B cell (primary cell): ENCODE measurements around the gene PHLDB1. TPM values are rescaled to one million over a fixed set of nuclear protein-coding genes. Genes with fewer than 3 reads are reported as not detected.

Experiments
- ATAC-seq: fragments of 200-7000 bp; cut with Tn5 transposase; one replicate; pipeline ENCODE4 v1.10.0; 2021; ENCODE audit warnings: low read depth, mild to moderate bottlenecking, moderate number of reproducible peaks, moderate library complexity
- CTCF ChIA-PET: fragments of 350-600 bp; sonication (Branson Sonifier 250); formaldehyde crosslinking; loops from one replicate; lab custom pipeline; 2021; ENCODE audit warnings: antibody characterized with exemption, inconsistent platforms; lab: Charles Lee
- POLR2A ChIA-PET: fragments of 350-600 bp; sonication (Branson Sonifier 250); formaldehyde crosslinking; loops from one replicate; lab custom pipeline; 2021; ENCODE audit warnings: antibody characterized with exemption; lab: Charles Lee
- DNase-seq: peaks from one replicate; pipeline ENCODE4 v3.0.0; 2013
- H2AFZ ChIP-seq: 2 replicates; pipeline ENCODE4 v1.6.1; 2012; ENCODE audit warnings: mild to moderate bottlenecking, low read depth, low read length; ENCODE audit not compliant: insufficient read depth, poor library complexity, severe bottlenecking
- H3K27ac ChIP-seq, 2 donors: 1 replicate in 1 of 2; 2 replicates in 1 of 2; pipeline ENCODE4 v1.5.1; 2012 to 2013; ENCODE audit warnings: low read length in 2 of 2, mild to moderate bottlenecking in 2 of 2, moderate library complexity in 1 of 2
- H3K27me3 ChIP-seq, 4 experiments: fragments of 200-600 bp in 1 of 4; sonication (generic) in 1 of 4; replicated peaks in 1 of 4; 1 replicate in 2 of 4; 2 replicates in 2 of 4; pipeline versions ENCODE4 v1.6.1 to v1.7.0; 2013 to 2016; ENCODE audit warnings: low read length in 3 of 4, mild to moderate bottlenecking in 2 of 4, mixed read lengths in 1 of 4, moderate library complexity in 1 of 4; ENCODE audit not compliant: insufficient read depth in 4 of 4, control insufficient read depth in 3 of 4; ENCODE audit errors: control extremely low read depth in 1 of 4
- H3K36me3 ChIP-seq, 2 experiments: replicated peaks in 1 of 2; 1 replicate in 1 of 2; 2 replicates in 1 of 2; pipeline versions ENCODE4 v1.6.1 to v1.7.1; 2013; ENCODE audit warnings: low read length in 1 of 2; ENCODE audit not compliant: insufficient read depth in 2 of 2, control insufficient read depth in 1 of 2; ENCODE audit errors: control extremely low read depth in 1 of 2, extremely low read depth in 1 of 2
- H3K4me1 ChIP-seq, 2 donors: fragments of 200-600 bp in 1 of 2; sonication (generic) in 1 of 2; 1 replicate in 1 of 2; 2 replicates in 1 of 2; pipeline versions ENCODE4 v1.5.1 to v1.6.1; 2013 to 2017; ENCODE audit warnings: low read length in 2 of 2; ENCODE audit not compliant: control insufficient read depth in 2 of 2, insufficient read depth in 2 of 2
- H3K4me2 ChIP-seq: replicated peaks from 2 replicates; pipeline ENCODE3; 2012; ENCODE audit warnings: mild to moderate bottlenecking, low read depth, low read length; ENCODE audit not compliant: poor library complexity, severe bottlenecking
- H3K4me3 ChIP-seq, 5 experiments: fragments of 200-600 bp in 1 of 5; sonication (generic) in 1 of 5; 1 replicate in 3 of 5; 2 replicates in 2 of 5; pipeline versions ENCODE4 v1.5.1 to v1.7.0; 2011 to 2016; ENCODE audit warnings: low read length in 4 of 5, mild to moderate bottlenecking in 4 of 5, low read depth in 2 of 5, control low read depth in 1 of 5, moderate library complexity in 1 of 5; ENCODE audit not compliant: insufficient read depth in 1 of 5; ENCODE audit errors: control extremely low read depth in 1 of 5, extremely low read depth in 1 of 5
- H3K79me2 ChIP-seq: fragments of 200-600 bp; sonication (generic); one replicate; pipeline ENCODE4 v1.6.0; 2016; ENCODE audit warnings: low read length; ENCODE audit not compliant: control insufficient read depth, insufficient read depth
- H3K9ac ChIP-seq: fragments of 200-600 bp; sonication (generic); 2 replicates; pipeline ENCODE4 v1.6.1; 2017; ENCODE audit warnings: mild to moderate bottlenecking, low read length, moderate library complexity
- H3K9me3 ChIP-seq, 3 donors: one replicate each; pipeline versions ENCODE4 v1.6.1 to v1.7.1; 2013; ENCODE audit warnings: low read length in 2 of 3; ENCODE audit not compliant: control insufficient read depth in 2 of 3, insufficient read depth in 1 of 3; ENCODE audit errors: control extremely low read depth in 1 of 3
- H4K20me1 ChIP-seq: 2 replicates; pipeline ENCODE4 v1.6.0; 2012; ENCODE audit warnings: mild to moderate bottlenecking, low read length; ENCODE audit not compliant: insufficient read depth, control insufficient read depth, poor library complexity, severe bottlenecking
- H3K27ac Mint-ChIP-seq: one replicate; pipeline ENCODE4 v1.8.0; 2021; ENCODE audit warnings: mixed read lengths
- H3K27me3 Mint-ChIP-seq: one replicate; pipeline ENCODE4 v1.8.0; 2021; ENCODE audit warnings: mixed read lengths
- H3K4me1 Mint-ChIP-seq: one replicate; pipeline ENCODE4 v1.8.0; 2021; ENCODE audit warnings: mixed read lengths
- H3K4me3 Mint-ChIP-seq: one replicate; pipeline ENCODE4 v1.8.0; 2021; ENCODE audit warnings: mixed read lengths
- H3K9me3 Mint-ChIP-seq: one replicate; pipeline ENCODE4 v1.8.0; 2022; ENCODE audit warnings: mixed read lengths; ENCODE audit not compliant: insufficient read depth
- EZH2 ChIP-seq: IDR thresholded peaks from 2 replicates; pipeline ENCODE4 v1.6.1; 2012; ENCODE audit warnings: borderline replicate concordance, low read depth, mild to moderate bottlenecking, moderate library complexity, low read length; ENCODE audit not compliant: insufficient read depth, poor library complexity, severe bottlenecking
- WGBS: methylation state at CpG from one replicate; pipeline ENCODE4 v1.1.5; 2013; ENCODE audit warnings: missing lambda C conversion rate; ENCODE audit not compliant: insufficient coverage; 5-methylcytosine and 5-hydroxymethylcytosine counted together
- intact Hi-C: fragments of 100-400 bp; cut with micrococcal nuclease; formaldehyde crosslinking; loops from one replicate; pipeline ENCODE4 v1.10.0; 2022
- polyA plus RNA-seq: library from polyadenylated mRNA; depleted of rRNA; stranded (reverse); fragments of >200 nt; gene quantifications from 2 replicates; pipeline ENCODE4 v1.2.3, GENCODE V29; 2012
- total RNA-seq, 2 donors: library from RNA; stranded (reverse); fragments of 120-200 nt in 1 of 2; gene quantifications; 1 replicate in 1 of 2; 2 replicates in 1 of 2; pipeline versions ENCODE4 v1.2.3 to v1.2.4, GENCODE V29; 2013 to 2022
- TF ChIP-seq, protein P1 (sequence below): fragments of 200-600 bp; IDR thresholded peaks from one replicate; pipeline ENCODE4 v1.8.0; 2022; ENCODE audit warnings: antibody characterized with exemption, mild to moderate bottlenecking

PHLDB1 gene
- total and polyA plus RNA-seq, 2 donors (not counting 1 experiment from before 2014, with no cell fraction given) = 0.46 to 2.4 TPM

DNA sequence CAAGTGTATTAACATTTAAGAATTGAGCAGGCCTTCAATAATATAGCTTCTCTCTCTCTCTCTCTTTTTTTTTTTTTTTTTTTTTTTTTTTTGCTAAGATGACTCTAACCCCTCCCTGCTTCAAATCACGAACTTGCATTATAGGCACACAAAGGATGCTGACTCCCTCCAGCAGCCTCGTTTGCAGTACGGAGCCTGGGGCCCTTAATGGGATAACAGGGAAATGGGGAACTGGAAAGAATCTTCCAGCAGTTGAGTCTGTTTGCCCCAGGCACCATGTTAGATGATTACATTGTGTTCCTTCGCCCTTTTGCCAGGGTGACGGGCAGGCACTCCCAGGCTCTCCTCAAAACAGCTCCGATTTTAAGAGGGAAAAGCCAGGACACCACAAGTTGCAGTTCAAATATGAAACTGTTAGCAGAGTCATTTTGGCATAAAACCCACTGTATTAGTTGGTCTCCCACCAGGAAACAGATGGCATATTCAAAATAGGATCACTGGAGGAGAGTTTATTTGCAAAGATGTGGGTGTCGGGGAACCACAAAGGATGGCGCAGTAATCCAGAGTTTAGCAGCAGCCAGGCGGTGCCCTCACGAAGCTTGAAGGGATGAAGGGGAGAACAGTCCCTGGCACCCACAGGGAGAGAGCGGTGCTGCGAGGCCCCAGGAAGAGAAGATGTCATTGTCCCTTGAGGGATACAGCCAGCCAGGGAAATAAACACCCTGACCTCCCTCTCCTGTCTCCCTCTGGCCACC is 98.6 kb downstream of the PHLDB1 start:
- ChIA-PET POLR2A (interaction anchor here (0.5 to 0.6 kb wide), 2 partner anchors 113 to 580 kb away, joined by 3 to 6 read pairs; no protein-coding TSS in a partner anchor), CTCF (interaction anchor here (0.5 to 1.3 kb wide), 5 partner anchors 16 to 255 kb away, joined by 3 to 6 read pairs (median 4); partner anchors contain the start of gene UPK2)
- H3K27me3 Mint-ChIP-seq = peaks cover 4% of the 10 kb centered on the region
- H3K36me3 ChIP-seq = no peaks in the 10 kb centered on the region
- no peaks in the 10 kb centered on the region for H3K79me2 ChIP-seq
- peaks cover 15 to 16% of the 10 kb centered on the region in 2 donors for H3K4me1 ChIP-seq
- ATAC-seq (no peak), DNase-seq (no peak)
- peak overlapping the region; percentile 51 for H3K4me2 ChIP-seq
- H3K27ac Mint-ChIP-seq = no peak overlapping the region
- peak overlapping the region; percentile 2 for H2AFZ ChIP-seq
- no peaks in the 10 kb centered on the region for H3K9me3 Mint-ChIP-seq
- H3K4me3 ChIP-seq = no peak overlapping the region
- TF ChIP-seq EZH2 = no peak
- TF ChIP-seq, protein P1, sequence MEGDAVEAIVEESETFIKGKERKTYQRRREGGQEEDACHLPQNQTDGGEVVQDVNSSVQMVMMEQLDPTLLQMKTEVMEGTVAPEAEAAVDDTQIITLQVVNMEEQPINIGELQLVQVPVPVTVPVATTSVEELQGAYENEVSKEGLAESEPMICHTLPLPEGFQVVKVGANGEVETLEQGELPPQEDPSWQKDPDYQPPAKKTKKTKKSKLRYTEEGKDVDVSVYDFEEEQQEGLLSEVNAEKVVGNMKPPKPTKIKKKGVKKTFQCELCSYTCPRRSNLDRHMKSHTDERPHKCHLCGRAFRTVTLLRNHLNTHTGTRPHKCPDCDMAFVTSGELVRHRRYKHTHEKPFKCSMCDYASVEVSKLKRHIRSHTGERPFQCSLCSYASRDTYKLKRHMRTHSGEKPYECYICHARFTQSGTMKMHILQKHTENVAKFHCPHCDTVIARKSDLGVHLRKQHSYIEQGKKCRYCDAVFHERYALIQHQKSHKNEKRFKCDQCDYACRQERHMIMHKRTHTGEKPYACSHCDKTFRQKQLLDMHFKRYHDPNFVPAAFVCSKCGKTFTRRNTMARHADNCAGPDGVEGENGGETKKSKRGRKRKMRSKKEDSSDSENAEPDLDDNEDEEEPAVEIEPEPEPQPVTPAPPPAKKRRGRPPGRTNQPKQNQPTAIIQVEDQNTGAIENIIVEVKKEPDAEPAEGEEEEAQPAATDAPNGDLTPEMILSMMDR = no peak
- intact Hi-C loops = no loop called here
- no peak overlapping the region for H3K4me3 Mint-ChIP-seq
- no peak overlapping the region for H3K9ac ChIP-seq
- no peaks in the 10 kb centered on the region for H4K20me1 ChIP-seq
- no peaks in the 10 kb centered on the region for H3K9me3 ChIP-seq
- WGBS = 21% methylated on average over 11 of the region's 12 CpGs
- peaks cover 0 to 3% (median 0%) of the 10 kb centered on the region in 4 experiments for H3K27me3 ChIP-seq
- peaks cover 17% of the 10 kb centered on the region for H3K4me1 Mint-ChIP-seq
- H3K27ac ChIP-seq = no peak overlapping the region

DNA sequence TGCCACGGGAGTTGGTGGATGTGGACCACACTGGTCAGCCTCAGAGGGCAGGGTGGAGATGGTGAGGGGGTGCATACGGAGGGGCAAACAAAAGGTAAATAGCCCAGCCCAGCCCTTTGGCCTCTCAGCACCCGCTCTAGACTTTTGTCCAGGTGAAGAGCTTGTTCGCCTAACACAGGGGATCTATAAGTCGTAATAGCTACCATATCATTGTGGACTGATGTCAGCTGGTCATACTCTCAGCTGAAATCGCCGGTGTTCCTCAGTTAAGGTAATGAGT is 99.1 kb downstream of the PHLDB1 start:
- ChIA-PET POLR2A (no interaction called here), CTCF (no interaction called here)
- H3K36me3 ChIP-seq = no peaks in the 10 kb centered on the region
- H3K27me3 Mint-ChIP-seq = peaks cover 4% of the 10 kb centered on the region
- no peak overlapping the region for H3K27ac ChIP-seq
- peaks cover 17% of the 10 kb centered on the region for H3K4me1 Mint-ChIP-seq
- H3K4me3 Mint-ChIP-seq = no peak overlapping the region
- H2AFZ ChIP-seq = peak overlapping the region; percentile 2
- H3K79me2 ChIP-seq = no peaks in the 10 kb centered on the region
- ATAC-seq = no peak
- no peak for DNase-seq
- H4K20me1 ChIP-seq = no peaks in the 10 kb centered on the region
- intact Hi-C loops = no loop called here
- H3K4me2 ChIP-seq = no peak overlapping the region
- H3K4me3 ChIP-seq = no peak overlapping the region
- H3K4me1 ChIP-seq = peaks cover 15 to 16% of the 10 kb centered on the region in 2 donors
- 97% methylated on average over 6 of the region's 7 CpGs for WGBS
- no peaks in the 10 kb centered on the region for H3K9me3 ChIP-seq
- H3K9ac ChIP-seq = no peak overlapping the region
- no peaks in the 10 kb centered on the region for H3K9me3 Mint-ChIP-seq
- peaks cover 0 to 3% (median 0%) of the 10 kb centered on the region in 4 experiments for H3K27me3 ChIP-seq
- TF ChIP-seq, protein P1 = no peak
- no peak for TF ChIP-seq EZH2
- no peak overlapping the region for H3K27ac Mint-ChIP-seq
